GM12874 (cell line): Measurements from ENCODE around the gene P2RX2.

Experiments
- TF ChIP-seq, protein P1 (sequence below): IDR thresholded peaks from 2 replicates; pipeline ENCODE4 v1.5.1; 2011; ENCODE audit warnings: low read depth, mild to moderate bottlenecking, control low read depth, low read length, moderate library complexity; ENCODE audit not compliant: insufficient read depth

Gene P2RX2

GRCh38 chr12:132614029-132614428, 4.5 kb upstream of the P2RX2 start:
- TF ChIP-seq, protein P1, sequence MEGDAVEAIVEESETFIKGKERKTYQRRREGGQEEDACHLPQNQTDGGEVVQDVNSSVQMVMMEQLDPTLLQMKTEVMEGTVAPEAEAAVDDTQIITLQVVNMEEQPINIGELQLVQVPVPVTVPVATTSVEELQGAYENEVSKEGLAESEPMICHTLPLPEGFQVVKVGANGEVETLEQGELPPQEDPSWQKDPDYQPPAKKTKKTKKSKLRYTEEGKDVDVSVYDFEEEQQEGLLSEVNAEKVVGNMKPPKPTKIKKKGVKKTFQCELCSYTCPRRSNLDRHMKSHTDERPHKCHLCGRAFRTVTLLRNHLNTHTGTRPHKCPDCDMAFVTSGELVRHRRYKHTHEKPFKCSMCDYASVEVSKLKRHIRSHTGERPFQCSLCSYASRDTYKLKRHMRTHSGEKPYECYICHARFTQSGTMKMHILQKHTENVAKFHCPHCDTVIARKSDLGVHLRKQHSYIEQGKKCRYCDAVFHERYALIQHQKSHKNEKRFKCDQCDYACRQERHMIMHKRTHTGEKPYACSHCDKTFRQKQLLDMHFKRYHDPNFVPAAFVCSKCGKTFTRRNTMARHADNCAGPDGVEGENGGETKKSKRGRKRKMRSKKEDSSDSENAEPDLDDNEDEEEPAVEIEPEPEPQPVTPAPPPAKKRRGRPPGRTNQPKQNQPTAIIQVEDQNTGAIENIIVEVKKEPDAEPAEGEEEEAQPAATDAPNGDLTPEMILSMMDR = no peak

GRCh38 chr12:132614861-132615578, 3.6 kb upstream of the P2RX2 start:
- TF ChIP-seq, protein P1 = peak; percentile 86

- TF ChIP-seq, protein P1 = no peak
Observed at GRCh38 chr12:132615579-132616038, 3.0 kb upstream of the P2RX2 start.

DNA sequence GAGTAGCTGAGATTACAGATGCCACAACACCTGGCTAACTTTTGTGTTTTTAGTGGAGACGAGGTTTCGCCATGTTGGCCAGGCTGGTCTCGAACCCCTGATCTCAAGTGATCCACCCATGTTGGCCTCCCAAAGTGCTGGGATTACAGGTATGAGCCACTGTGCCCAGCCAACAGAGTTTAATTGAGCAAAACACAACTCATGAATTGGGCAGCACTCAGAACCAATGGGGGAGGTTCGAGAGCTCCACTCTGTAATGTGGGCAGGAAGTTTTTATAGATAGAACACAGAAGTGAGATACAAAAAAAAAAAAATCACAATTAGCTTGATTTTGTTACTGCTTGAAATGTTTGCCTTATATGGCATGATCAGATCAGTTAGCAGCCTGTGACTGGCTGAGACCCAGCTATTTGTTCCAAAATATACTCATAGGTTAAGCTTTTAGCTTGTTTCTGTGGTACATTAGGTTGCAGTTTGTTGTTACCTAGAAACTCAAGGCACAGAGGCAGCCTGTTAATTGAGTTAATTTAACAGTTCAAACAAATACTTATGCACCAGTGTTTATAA, 1.4 kb upstream of the P2RX2 start:
- TF ChIP-seq, protein P1 = no peak

- TF ChIP-seq, protein P1 = no peak
Observed at GRCh38 chr12:132617822-132618682, 524 bp upstream of the P2RX2 start.

DNA sequence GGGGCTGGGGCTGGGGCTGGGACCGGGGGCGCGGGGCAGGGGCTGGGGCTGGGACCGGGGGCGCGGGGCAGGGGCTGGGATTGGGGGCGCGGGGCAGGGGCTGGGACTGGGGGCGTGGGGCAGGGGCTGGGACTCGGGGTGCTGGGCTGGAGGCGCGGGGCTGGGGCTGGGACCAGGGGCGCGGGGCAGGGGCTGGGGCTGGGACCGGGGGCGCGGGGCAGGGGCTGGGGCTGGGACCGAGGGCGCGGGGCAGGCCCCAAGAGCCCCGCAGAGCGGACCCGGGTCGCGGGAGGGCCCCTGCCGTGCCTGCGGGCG, 452 bp downstream of the P2RX2 start:
- TF ChIP-seq, protein P1 = no peak

DNA sequence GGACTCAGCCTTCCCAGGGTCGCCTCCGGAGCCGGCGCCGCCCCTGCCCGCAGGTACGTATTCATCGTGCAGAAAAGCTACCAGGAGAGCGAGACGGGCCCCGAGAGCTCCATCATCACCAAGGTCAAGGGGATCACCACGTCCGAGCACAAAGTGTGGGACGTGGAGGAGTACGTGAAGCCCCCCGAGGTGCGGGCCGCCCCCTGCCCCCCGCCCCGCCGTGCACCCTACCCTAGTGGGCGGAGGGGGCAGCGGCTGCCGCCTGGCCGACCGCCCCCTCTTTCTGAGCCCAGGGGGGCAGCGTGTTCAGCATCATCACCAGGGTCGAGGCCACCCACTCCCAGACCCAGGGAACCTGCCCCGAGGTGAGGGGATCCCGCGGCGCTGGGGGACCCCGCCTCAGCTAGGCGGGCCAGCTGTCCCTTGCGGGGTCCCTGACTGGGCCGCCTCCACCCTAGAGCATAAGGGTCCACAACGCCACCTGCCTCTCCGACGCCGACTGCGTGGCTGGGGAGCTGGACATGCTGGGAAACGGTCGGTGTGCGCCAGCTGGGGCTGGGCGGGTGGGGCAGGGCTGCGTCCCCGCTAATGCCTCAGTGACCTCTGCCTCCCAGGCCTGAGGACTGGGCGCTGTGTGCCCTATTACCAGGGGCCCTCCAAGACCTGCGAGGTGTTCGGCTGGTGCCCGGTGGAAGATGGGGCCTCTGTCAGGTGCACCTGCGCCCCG, 973 bp downstream of the P2RX2 start:
- TF ChIP-seq, protein P1 = no peak
